ENCODE data around the gene MUCL3. TPM values are rescaled to one million over a fixed set of nuclear protein-coding genes. Genes with fewer than 3 reads are reported as not detected.

Gene MUCL3
- total RNA-seq, 2 experiments from 2014 or later: not detected

DNA sequence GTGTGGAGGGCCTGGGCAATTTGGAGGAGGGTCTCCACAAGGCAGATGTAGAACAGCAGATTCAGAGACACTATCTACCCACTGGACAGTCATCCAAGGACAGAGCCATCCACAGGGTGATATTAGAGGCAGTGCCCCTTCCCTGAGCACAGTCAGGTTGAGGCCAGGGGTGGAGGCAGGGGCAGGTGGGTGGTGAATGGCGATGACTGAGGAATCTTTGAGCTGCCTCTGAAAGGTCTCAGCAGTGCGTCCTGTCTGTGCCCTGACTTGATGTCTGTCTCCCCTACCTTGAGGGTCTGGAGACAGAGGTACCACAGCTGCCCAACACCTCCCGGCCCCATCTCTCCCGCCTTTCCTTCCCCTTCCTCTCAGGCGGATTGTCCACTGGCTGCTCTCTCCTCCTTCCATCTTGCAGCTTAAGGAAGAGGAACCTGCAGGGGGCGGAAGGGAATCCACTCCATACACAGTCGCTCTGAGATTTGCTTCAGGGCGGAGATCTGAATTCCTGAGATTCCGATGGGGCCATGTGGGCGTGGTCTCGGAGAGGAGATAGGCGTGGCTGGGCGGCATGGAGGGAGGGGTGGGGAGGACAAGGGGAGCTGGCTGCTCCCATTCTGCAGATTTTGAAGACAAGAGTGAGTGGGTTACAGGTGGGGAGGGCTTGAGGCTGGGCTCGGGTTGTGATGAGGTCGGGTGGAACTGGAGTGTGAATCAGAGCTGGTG is 1.7 kb downstream of the MUCL3 start:
- ChIA-PET POLR2A (interaction anchor here (1.1 kb wide), 1 partner anchor 100 kb away, joined by 3 read pairs; no protein-coding TSS in a partner anchor), CTCF (interaction anchor here (1.2 kb wide), 1 partner anchor 144 kb away, joined by 3 read pairs; no protein-coding TSS in a partner anchor)
- Histone ChIP-seq H3K4me3 (ENCODE audit: low read length) (no peak overlapping the region), H3K4me1 (ENCODE audit: insufficient read depth, low read length) (peaks cover 4% of the 10 kb centered on the region), H3K27me3 (ENCODE audit: control insufficient read depth in 1 of 2, insufficient read depth in 2 of 2, low read length in 2 of 2) (peaks cover 38 to 46% of the 10 kb centered on the region in 2 experiments), H3K36me3 (ENCODE audit: insufficient read depth, low read length) (no peaks in the 10 kb centered on the region), H3K27ac (ENCODE audit: low read depth in 1 of 2, low read length in 2 of 2) (no peak overlapping the region), H3K9me3 (ENCODE audit: control insufficient read depth in 1 of 2, insufficient read depth in 1 of 2, low read length in 2 of 2) (peaks cover 0 to 3% of the 10 kb centered on the region in 2 experiments)
- DNase-seq (peak in 3 of 14 experiments; percentile 16 to 33 (median 18)), ATAC-seq (ENCODE audit: poor library complexity) (no peak)
- H3K9me3 Mint-ChIP-seq: no peaks in the 10 kb centered on the region
- H3K27ac Mint-ChIP-seq: no peak overlapping the region
- no peaks in the 10 kb centered on the region for H3K4me1 Mint-ChIP-seq (ENCODE audit: low read depth)
- intact Hi-C loops (cut with DNase I, micrococcal nuclease): no loop called here
- TF ChIP-seq, protein P1, sequence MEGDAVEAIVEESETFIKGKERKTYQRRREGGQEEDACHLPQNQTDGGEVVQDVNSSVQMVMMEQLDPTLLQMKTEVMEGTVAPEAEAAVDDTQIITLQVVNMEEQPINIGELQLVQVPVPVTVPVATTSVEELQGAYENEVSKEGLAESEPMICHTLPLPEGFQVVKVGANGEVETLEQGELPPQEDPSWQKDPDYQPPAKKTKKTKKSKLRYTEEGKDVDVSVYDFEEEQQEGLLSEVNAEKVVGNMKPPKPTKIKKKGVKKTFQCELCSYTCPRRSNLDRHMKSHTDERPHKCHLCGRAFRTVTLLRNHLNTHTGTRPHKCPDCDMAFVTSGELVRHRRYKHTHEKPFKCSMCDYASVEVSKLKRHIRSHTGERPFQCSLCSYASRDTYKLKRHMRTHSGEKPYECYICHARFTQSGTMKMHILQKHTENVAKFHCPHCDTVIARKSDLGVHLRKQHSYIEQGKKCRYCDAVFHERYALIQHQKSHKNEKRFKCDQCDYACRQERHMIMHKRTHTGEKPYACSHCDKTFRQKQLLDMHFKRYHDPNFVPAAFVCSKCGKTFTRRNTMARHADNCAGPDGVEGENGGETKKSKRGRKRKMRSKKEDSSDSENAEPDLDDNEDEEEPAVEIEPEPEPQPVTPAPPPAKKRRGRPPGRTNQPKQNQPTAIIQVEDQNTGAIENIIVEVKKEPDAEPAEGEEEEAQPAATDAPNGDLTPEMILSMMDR (IDR thresholded peaks at IDR 0.05): no peak
- no peak overlapping the region for H3K4me3 Mint-ChIP-seq
- H3K36me3 Mint-ChIP-seq (ENCODE audit: low read depth): no peaks in the 10 kb centered on the region
- H3K27me3 Mint-ChIP-seq: peaks cover 71% of the 10 kb centered on the region

DNA sequence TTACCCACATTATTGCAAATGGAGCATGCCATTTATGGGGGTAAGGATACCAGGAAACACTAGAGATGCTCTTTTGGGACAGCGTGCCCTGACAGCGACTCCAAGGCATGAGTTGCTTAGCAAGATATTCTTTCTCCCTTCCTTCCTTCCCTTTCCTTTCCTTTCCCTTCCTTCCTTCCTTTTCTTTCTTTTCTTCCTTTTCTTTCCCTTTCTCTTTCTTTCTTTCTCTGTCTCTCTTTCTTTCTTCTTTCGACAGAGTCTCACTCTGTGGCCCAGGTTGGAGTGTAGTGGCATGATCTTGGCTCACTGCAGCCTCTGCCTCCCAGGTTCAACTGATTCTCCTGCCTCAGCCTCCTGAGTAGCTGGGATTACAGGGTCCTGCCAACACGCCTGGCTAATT is 3.3 kb downstream of the MUCL3 start:
- Histone ChIP-seq H3K4me1 (ENCODE audit: insufficient read depth, low read length) (peaks cover 4% of the 10 kb centered on the region), H3K4me3 (ENCODE audit: low read length) (no peak overlapping the region), H3K27ac (ENCODE audit: low read depth in 1 of 2, low read length in 2 of 2) (no peak overlapping the region), H3K9me3 (ENCODE audit: control insufficient read depth in 1 of 2, insufficient read depth in 1 of 2, low read length in 2 of 2) (peaks cover 0 to 3% of the 10 kb centered on the region in 2 experiments), H3K36me3 (ENCODE audit: insufficient read depth, low read length) (no peaks in the 10 kb centered on the region), H3K27me3 (ENCODE audit: control insufficient read depth in 1 of 2, insufficient read depth in 2 of 2, low read length in 2 of 2) (peaks cover 38 to 46% of the 10 kb centered on the region in 2 experiments)
- intact Hi-C loops (cut with DNase I, micrococcal nuclease): no loop called here
- no peaks in the 10 kb centered on the region for H3K4me1 Mint-ChIP-seq (ENCODE audit: low read depth)
- ATAC-seq (ENCODE audit: poor library complexity) (no peak), DNase-seq (no peak)
- no peaks in the 10 kb centered on the region for H3K36me3 Mint-ChIP-seq (ENCODE audit: low read depth)
- ChIA-PET POLR2A (no interaction called here), CTCF (no interaction called here)
- TF ChIP-seq, protein P1 (IDR thresholded peaks at IDR 0.05): no peak
- no peak overlapping the region for H3K4me3 Mint-ChIP-seq
- H3K27me3 Mint-ChIP-seq: peaks cover 80% of the 10 kb centered on the region
- H3K27ac Mint-ChIP-seq: no peak overlapping the region
- H3K9me3 Mint-ChIP-seq: no peaks in the 10 kb centered on the region

DNA sequence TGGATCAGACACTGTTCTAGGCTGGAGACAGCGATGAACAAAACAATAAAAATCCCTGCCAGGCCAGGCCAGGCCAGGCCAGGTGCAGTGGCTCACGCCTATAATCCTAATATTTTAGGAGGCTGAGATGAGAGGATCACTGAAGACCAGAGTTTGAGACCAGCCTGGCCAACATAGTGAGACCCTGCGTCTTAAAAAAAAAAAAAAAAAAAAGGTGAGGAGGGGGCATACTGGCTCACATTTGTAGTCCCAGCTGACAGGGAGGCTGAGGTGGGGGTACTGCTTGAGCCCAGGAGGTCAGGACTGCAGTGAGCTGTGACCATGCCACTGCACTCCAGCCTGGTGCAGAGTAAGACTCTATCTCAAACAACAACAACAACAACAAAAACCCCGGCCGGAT is 4.5 kb downstream of the MUCL3 start:
- POLR2A ChIA-PET: no interaction called here
- ATAC-seq (ENCODE audit: poor library complexity) (no peak), DNase-seq (no peak)
- Histone ChIP-seq H3K36me3 (ENCODE audit: insufficient read depth, low read length) (no peaks in the 10 kb centered on the region), H3K4me1 (ENCODE audit: insufficient read depth, low read length) (peaks cover 4% of the 10 kb centered on the region), H3K27me3 (ENCODE audit: control insufficient read depth in 1 of 2, insufficient read depth in 2 of 2, low read length in 2 of 2) (peaks cover 37 to 38% of the 10 kb centered on the region in 2 experiments), H3K27ac (ENCODE audit: low read depth in 1 of 2, low read length in 2 of 2) (no peak overlapping the region), H3K9me3 (ENCODE audit: control insufficient read depth in 1 of 2, insufficient read depth in 1 of 2, low read length in 2 of 2) (peaks cover 0 to 3% of the 10 kb centered on the region in 2 experiments), H3K4me3 (ENCODE audit: low read length) (no peak overlapping the region)
- peaks cover 83% of the 10 kb centered on the region for H3K27me3 Mint-ChIP-seq
- no peaks in the 10 kb centered on the region for H3K36me3 Mint-ChIP-seq (ENCODE audit: low read depth)
- CTCF ChIA-PET: no interaction called here
- H3K9me3 Mint-ChIP-seq: no peaks in the 10 kb centered on the region
- H3K4me1 Mint-ChIP-seq (ENCODE audit: low read depth): no peaks in the 10 kb centered on the region
- no peak overlapping the region for H3K27ac Mint-ChIP-seq
- intact Hi-C loops (cut with DNase I, micrococcal nuclease): no loop called here
- no peak overlapping the region for H3K4me3 Mint-ChIP-seq
- TF ChIP-seq, protein P1 (IDR thresholded peaks at IDR 0.05): no peak
